ENCODE results near the gene OAS2. TPM values are rescaled to one million over a fixed set of nuclear protein-coding genes. Genes with fewer than 3 reads are reported as not detected.

The OAS2 gene
- total RNA-seq, 1 donor from 2014 or later, result 94.2 TPM

DNA sequence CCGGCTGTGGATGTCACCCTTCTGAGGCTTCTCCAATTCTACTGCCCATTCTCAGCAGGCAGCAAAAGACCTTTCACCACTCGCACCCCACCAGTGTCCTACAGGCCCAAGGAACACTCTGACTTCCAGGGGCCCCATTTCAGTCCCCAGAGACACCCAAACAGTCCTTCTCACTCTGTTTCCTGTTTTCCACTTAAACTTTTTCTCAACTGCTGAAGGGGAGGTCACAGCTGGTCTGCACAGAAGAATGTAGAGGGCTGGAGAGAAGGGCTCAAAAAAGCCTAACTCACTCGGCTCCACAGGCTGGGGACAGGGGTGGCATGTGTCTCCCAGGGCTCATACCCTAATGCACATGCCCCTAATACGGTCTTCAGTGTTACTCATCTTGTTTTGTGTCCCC, 74.0 kb downstream of the OAS2 start:
- no peak for DNase-seq (ENCODE audit: low read depth)
- H3K27me3 ChIP-seq (ENCODE audit: insufficient read depth, low read length), result peaks cover 41% of the 10 kb centered on the region
- no peaks in the 10 kb centered on the region for H3K4me1 Mint-ChIP-seq (ENCODE audit: low read depth, unreplicated experiment)
- peaks cover 6% of the 10 kb centered on the region for H3K9me3 Mint-ChIP-seq (ENCODE audit: unreplicated experiment)
- H3K27ac ChIP-seq (ENCODE audit: low read depth, low read length), result no peak overlapping the region
- H3K4me2 ChIP-seq (ENCODE audit: low read length), result no peak overlapping the region
- peaks cover 71% of the 10 kb centered on the region for H3K27me3 Mint-ChIP-seq (ENCODE audit: low read depth, unreplicated experiment)
- H3K4me3 Mint-ChIP-seq (ENCODE audit: unreplicated experiment), result no peak overlapping the region
- no peak overlapping the region for H2AFZ ChIP-seq (ENCODE audit: low read depth, low read length)
- no peak overlapping the region for H3K27ac Mint-ChIP-seq (ENCODE audit: unreplicated experiment)
- H3K9me3 ChIP-seq (ENCODE audit: insufficient read depth, low read depth, low read length), result no peaks in the 10 kb centered on the region
- no peaks in the 10 kb centered on the region for H3K36me3 Mint-ChIP-seq (ENCODE audit: low read depth, unreplicated experiment)
- H4K20me1 ChIP-seq (ENCODE audit: insufficient read depth, low read length), result no peaks in the 10 kb centered on the region
- FAIRE-seq, result no peak
- H3K9ac ChIP-seq (ENCODE audit: low read length), result no peak overlapping the region
- no peaks in the 10 kb centered on the region for H3K4me1 ChIP-seq (ENCODE audit: insufficient read depth, low read length)
- H3K36me3 ChIP-seq (ENCODE audit: insufficient read depth, low read length), result no peaks in the 10 kb centered on the region
- H3K79me2 ChIP-seq (ENCODE audit: insufficient read depth, low read length), result no peaks in the 10 kb centered on the region
- no peak for TF ChIP-seq EZH2 (IDR thresholded peaks at IDR 0.05; ENCODE audit: insufficient read depth, low read length)
- TF ChIP-seq, protein P1, sequence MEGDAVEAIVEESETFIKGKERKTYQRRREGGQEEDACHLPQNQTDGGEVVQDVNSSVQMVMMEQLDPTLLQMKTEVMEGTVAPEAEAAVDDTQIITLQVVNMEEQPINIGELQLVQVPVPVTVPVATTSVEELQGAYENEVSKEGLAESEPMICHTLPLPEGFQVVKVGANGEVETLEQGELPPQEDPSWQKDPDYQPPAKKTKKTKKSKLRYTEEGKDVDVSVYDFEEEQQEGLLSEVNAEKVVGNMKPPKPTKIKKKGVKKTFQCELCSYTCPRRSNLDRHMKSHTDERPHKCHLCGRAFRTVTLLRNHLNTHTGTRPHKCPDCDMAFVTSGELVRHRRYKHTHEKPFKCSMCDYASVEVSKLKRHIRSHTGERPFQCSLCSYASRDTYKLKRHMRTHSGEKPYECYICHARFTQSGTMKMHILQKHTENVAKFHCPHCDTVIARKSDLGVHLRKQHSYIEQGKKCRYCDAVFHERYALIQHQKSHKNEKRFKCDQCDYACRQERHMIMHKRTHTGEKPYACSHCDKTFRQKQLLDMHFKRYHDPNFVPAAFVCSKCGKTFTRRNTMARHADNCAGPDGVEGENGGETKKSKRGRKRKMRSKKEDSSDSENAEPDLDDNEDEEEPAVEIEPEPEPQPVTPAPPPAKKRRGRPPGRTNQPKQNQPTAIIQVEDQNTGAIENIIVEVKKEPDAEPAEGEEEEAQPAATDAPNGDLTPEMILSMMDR (IDR thresholded peaks at IDR 0.05; ENCODE audit: insufficient read depth, low read depth, low read length), result no peak
- H3K4me3 ChIP-seq (ENCODE audit: insufficient read depth, low read depth, low read length), result no peak overlapping the region

DNA sequence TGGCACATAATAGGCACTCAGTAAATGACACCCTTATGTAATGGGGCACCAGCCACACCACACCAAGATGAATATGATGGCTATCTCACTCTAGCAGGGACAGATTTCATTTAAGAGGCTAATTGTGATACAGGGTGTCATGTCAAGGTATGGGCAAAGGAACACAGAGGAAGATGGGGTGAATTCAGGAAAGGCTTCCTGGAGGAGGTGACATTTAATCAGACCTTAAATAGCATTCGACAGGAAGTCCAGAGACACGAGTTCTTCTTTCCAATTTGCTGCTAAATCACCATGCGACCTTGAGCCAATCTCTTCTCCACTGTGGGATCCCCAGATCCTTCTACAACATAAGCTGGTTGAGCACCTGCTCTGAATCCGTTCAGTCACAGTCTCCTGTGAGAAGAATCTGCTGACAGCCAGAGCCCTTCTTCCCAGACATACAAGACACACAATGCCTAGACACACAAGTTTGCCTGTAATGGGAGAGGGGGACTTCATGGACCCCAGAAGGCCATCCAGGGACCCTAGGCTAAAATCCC, 76.7 kb downstream of the OAS2 start:
- H3K4me3 Mint-ChIP-seq (ENCODE audit: unreplicated experiment), result no peak overlapping the region
- H3K4me1 ChIP-seq (ENCODE audit: insufficient read depth, low read length), result no peaks in the 10 kb centered on the region
- TF ChIP-seq EZH2 (IDR thresholded peaks at IDR 0.05; ENCODE audit: insufficient read depth, low read length), result no peak
- TF ChIP-seq, protein P1 (IDR thresholded peaks at IDR 0.05; ENCODE audit: insufficient read depth, low read depth, low read length), result no peak
- DNase-seq (ENCODE audit: low read depth) (no peak), FAIRE-seq (no peak)
- H3K4me3 ChIP-seq (ENCODE audit: insufficient read depth, low read depth, low read length), result no peak overlapping the region
- H3K27me3 Mint-ChIP-seq (ENCODE audit: low read depth, unreplicated experiment), result peaks cover 56% of the 10 kb centered on the region
- H3K79me2 ChIP-seq (ENCODE audit: insufficient read depth, low read length), result no peaks in the 10 kb centered on the region
- H3K9ac ChIP-seq (ENCODE audit: low read length), result no peak overlapping the region
- no peaks in the 10 kb centered on the region for H3K36me3 ChIP-seq (ENCODE audit: insufficient read depth, low read length)
- no peak overlapping the region for H3K4me2 ChIP-seq (ENCODE audit: low read length)
- H3K36me3 Mint-ChIP-seq (ENCODE audit: low read depth, unreplicated experiment), result no peaks in the 10 kb centered on the region
- no peaks in the 10 kb centered on the region for H3K4me1 Mint-ChIP-seq (ENCODE audit: low read depth, unreplicated experiment)
- H3K9me3 Mint-ChIP-seq (ENCODE audit: unreplicated experiment), result peaks cover 3% of the 10 kb centered on the region
- H2AFZ ChIP-seq (ENCODE audit: low read depth, low read length), result no peak overlapping the region
- no peak overlapping the region for H3K27ac ChIP-seq (ENCODE audit: low read depth, low read length)
- no peak overlapping the region for H3K27ac Mint-ChIP-seq (ENCODE audit: unreplicated experiment)
- H3K27me3 ChIP-seq (ENCODE audit: insufficient read depth, low read length), result peaks cover 48% of the 10 kb centered on the region
- no peaks in the 10 kb centered on the region for H3K9me3 ChIP-seq (ENCODE audit: insufficient read depth, low read depth, low read length)
- peaks cover 4% of the 10 kb centered on the region for H4K20me1 ChIP-seq (ENCODE audit: insufficient read depth, low read length)

DNA sequence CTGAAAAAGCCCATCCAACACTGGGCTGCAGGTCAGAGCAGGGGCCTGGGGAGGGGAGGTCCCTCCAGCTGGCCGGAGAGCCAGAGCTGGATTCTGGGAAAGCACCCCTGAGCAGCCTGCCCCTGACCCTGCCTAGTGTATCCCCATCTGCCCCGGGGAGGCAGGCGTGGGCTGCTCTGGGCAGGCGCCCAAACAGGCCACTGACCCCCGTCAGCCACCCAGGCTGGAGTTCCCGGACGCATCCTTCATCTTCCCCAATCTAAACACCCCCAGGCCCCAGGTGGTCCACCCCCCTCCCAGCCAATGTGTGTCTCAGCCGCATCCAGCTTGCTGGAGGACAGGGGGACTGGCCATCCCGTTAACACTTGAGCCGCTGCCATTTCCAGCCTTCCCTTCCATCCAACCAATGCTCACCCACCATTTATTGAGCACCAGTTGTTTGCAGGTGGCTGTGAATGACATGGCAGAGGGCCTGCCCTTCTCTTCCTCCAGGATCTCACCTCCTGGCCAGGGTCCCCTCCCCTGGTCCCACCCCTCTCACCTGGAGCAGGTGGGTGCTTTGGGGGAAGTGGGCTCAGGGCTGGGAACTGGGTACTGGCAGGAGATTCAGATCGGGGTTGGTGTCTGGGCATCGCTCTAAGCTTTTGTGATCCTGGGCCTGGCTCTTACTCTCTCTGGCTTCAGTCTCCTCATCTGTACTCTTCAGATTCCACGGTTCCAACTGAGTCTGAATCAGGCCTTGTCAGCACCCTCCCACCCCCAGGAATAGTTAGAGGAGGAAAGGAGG, 77.5 kb downstream of the OAS2 start:
- Histone ChIP-seq H4K20me1 (ENCODE audit: insufficient read depth, low read length) (peaks cover 4% of the 10 kb centered on the region), H2AFZ (ENCODE audit: low read depth, low read length) (no peak overlapping the region), H3K4me3 (ENCODE audit: insufficient read depth, low read depth, low read length) (no peak overlapping the region), H3K27ac (ENCODE audit: low read depth, low read length) (no peak overlapping the region), H3K36me3 (ENCODE audit: insufficient read depth, low read length) (no peaks in the 10 kb centered on the region), H3K27me3 (ENCODE audit: insufficient read depth, low read length) (peaks cover 53% of the 10 kb centered on the region), H3K4me2 (ENCODE audit: low read length) (peak overlapping the region; percentile 78), H3K9me3 (ENCODE audit: insufficient read depth, low read depth, low read length) (no peaks in the 10 kb centered on the region), H3K79me2 (ENCODE audit: insufficient read depth, low read length) (no peaks in the 10 kb centered on the region), H3K4me1 (ENCODE audit: insufficient read depth, low read length) (no peaks in the 10 kb centered on the region), H3K9ac (ENCODE audit: low read length) (no peak overlapping the region)
- Mint-ChIP-seq H3K9me3 (ENCODE audit: unreplicated experiment) (peaks cover 3% of the 10 kb centered on the region), H3K27ac (ENCODE audit: unreplicated experiment) (no peak overlapping the region), H3K4me3 (ENCODE audit: unreplicated experiment) (peak overlapping the region; percentile 78), H3K27me3 (ENCODE audit: low read depth, unreplicated experiment) (peaks cover 48% of the 10 kb centered on the region), H3K36me3 (ENCODE audit: low read depth, unreplicated experiment) (no peaks in the 10 kb centered on the region), H3K4me1 (ENCODE audit: low read depth, unreplicated experiment) (no peaks in the 10 kb centered on the region)
- no peak for DNase-seq (ENCODE audit: low read depth)
- no peak for FAIRE-seq
- no peak for TF ChIP-seq EZH2 (IDR thresholded peaks at IDR 0.05; ENCODE audit: insufficient read depth, low read length)
- TF ChIP-seq, protein P1 (IDR thresholded peaks at IDR 0.05; ENCODE audit: insufficient read depth, low read depth, low read length), result no peak
